SK-N-SH (cell line): ENCODE data around the gene SMC1A. TPM values are rescaled to one million over a fixed set of nuclear protein-coding genes. Genes with fewer than 3 reads are reported as not detected.
A peak's percentile ranks its signal among the peaks of the same experiment; 100 is the strongest.

Experiments used
- CTCF ChIA-PET: fragments of 300-600, 350-600 bp; formaldehyde crosslinking; extraction: SDS; loops from one replicate; lab custom pipeline; 2021; lab: Yijun Ruan, JAX
- POLR2A ChIA-PET: fragments of 350-600 bp; sonication (Branson Sonifier 250); formaldehyde crosslinking; extraction: SDS; loops from one replicate; lab custom pipeline; 2020; ENCODE audit warnings: antibody characterized with exemption, inconsistent platforms; lab: Yijun Ruan, JAX
- DNase-seq: peaks from one replicate; pipeline ENCODE4 v3.0.0; 2012
- H2AFZ ChIP-seq: fragments of 200-600 bp; sonication (generic); 2 replicates; pipeline ENCODE4 v1.8.1; 2016; ENCODE audit warnings: antibody characterized with exemption, mild to moderate bottlenecking, low read depth
- H3F3A ChIP-seq: fragments of 200-600 bp; sonication (generic); replicated peaks from 2 replicates; pipeline ENCODE3; 2016; ENCODE audit warnings: antibody characterized with exemption, mild to moderate bottlenecking; ENCODE audit not compliant: insufficient read depth
- H3K27ac ChIP-seq, 2 experiments: fragments of 200-500 bp in 1 of 2; fragments of 200-600 bp in 1 of 2; sonication (Bioruptor generic) in 1 of 2; sonication (generic), shearing (Covaris generic) in 1 of 2; 2 replicates each; pipeline versions ENCODE4 v1.5.1 to v1.6.1; 2014 to 2016; ENCODE audit warnings: low read depth in 2 of 2, inconsistent platforms in 1 of 2, low read length in 1 of 2, mild to moderate bottlenecking in 1 of 2, mixed read lengths in 1 of 2
- H3K27me3 ChIP-seq: fragments of 200-600 bp; sonication (generic), shearing (Covaris generic); 2 replicates; pipeline ENCODE4 v1.6.1; 2016; ENCODE audit warnings: mixed run types; ENCODE audit not compliant: insufficient read depth
- H3K36me3 ChIP-seq, 2 experiments: fragments of 200-500 bp in 1 of 2; fragments of 200-600 bp in 1 of 2; sonication (Bioruptor generic) in 1 of 2; sonication (generic) in 1 of 2; replicated peaks in 1 of 2; 2 replicates each; pipeline versions ENCODE3 to v1.5.1; 2014 to 2016; ENCODE audit warnings: low read length in 1 of 2, mild to moderate bottlenecking in 1 of 2; ENCODE audit not compliant: insufficient read depth in 2 of 2, control insufficient read depth in 1 of 2
- H3K4me1 ChIP-seq, 2 experiments: fragments of 200-500 bp in 1 of 2; fragments of 200-600 bp in 1 of 2; sonication (Bioruptor generic) in 1 of 2; sonication (generic), shearing (Covaris generic) in 1 of 2; 2 replicates each; pipeline versions ENCODE4 v1.5.1 to v1.6.1; 2014 to 2016; ENCODE audit warnings: low read depth in 1 of 2, low read length in 1 of 2, mixed run types in 1 of 2; ENCODE audit not compliant: insufficient read depth in 2 of 2, control insufficient read depth in 1 of 2
- H3K4me2 ChIP-seq: fragments of 200-600 bp; sonication (generic), shearing (Covaris generic); 2 replicates; pipeline ENCODE4 v1.6.1; 2017; ENCODE audit warnings: mixed run types
- H3K4me3 ChIP-seq, 2 experiments: fragments of 200-500 bp in 1 of 2; fragments of 200-600 bp in 1 of 2; sonication (Bioruptor generic) in 1 of 2; sonication (generic), shearing (Covaris generic) in 1 of 2; 2 replicates each; pipeline versions ENCODE4 v1.5.1 to v1.8.1; 2014 to 2016; ENCODE audit warnings: low read depth in 2 of 2, inconsistent platforms in 1 of 2, low read length in 1 of 2, mild to moderate bottlenecking in 1 of 2, mixed read lengths in 1 of 2, moderate library complexity in 1 of 2
- H3K79me2 ChIP-seq: fragments of 200-600 bp; sonication (generic); 2 replicates; pipeline ENCODE4 v1.8.1; 2017; ENCODE audit warnings: mild to moderate bottlenecking; ENCODE audit not compliant: insufficient read depth
- H3K9ac ChIP-seq: fragments of 200-600 bp; sonication (generic); 2 replicates; pipeline ENCODE4 v1.6.1; 2017; ENCODE audit warnings: mixed run types
- H3K9me2 ChIP-seq: fragments of 200-600 bp; sonication (generic); 2 replicates; pipeline ENCODE4 v1.6.1; 2017; ENCODE audit warnings: mixed run types
- H3K9me3 ChIP-seq: fragments of 200-600 bp; sonication (generic); 2 replicates; pipeline ENCODE4 v1.6.1; 2017; ENCODE audit warnings: mixed run types, mild to moderate bottlenecking, moderate library complexity
- H4K20me1 ChIP-seq: fragments of 200-600 bp; sonication (generic); 2 replicates; pipeline ENCODE4 v1.6.1; 2017; ENCODE audit warnings: mild to moderate bottlenecking, mixed run types; ENCODE audit not compliant: insufficient read depth
- CHD2 ChIP-seq: fragments of 150-350 bp; IDR thresholded peaks from 2 replicates; pipeline ENCODE4 v1.6.1; 2018; ENCODE audit warnings: low read length; ENCODE audit not compliant: partially characterized antibody
- ELF1 ChIP-seq: IDR thresholded peaks from 2 replicates; pipeline ENCODE4 v1.4.0; 2012
- EZH2phosphoT487 ChIP-seq: fragments of 200-600 bp; sonication (generic); IDR thresholded peaks from 2 replicates; pipeline ENCODE4 v1.6.1; 2017; ENCODE audit warnings: low read depth, mixed run types, mild to moderate bottlenecking, antibody characterized with exemption, moderate library complexity, borderline replicate concordance
- FOSL2 ChIP-seq: IDR thresholded peaks from 2 replicates; pipeline ENCODE4 v1.4.0; 2012; ENCODE audit warnings: low read depth, mild to moderate bottlenecking, moderate library complexity, borderline replicate concordance
- GABPA ChIP-seq: IDR thresholded peaks from 2 replicates; pipeline ENCODE4 v1.4.0; 2012; ENCODE audit warnings: low read depth, mild to moderate bottlenecking
- MAX ChIP-seq: IDR thresholded peaks from 2 replicates; pipeline ENCODE4 v1.4.0; 2012; ENCODE audit warnings: low read depth
- MEF2A ChIP-seq: IDR thresholded peaks from 2 replicates; pipeline ENCODE4 v1.4.0; 2012; ENCODE audit warnings: low read depth, borderline replicate concordance
- MXI1 ChIP-seq: IDR thresholded peaks from 2 replicates; pipeline ENCODE4 v1.6.1; 2012; ENCODE audit warnings: mild to moderate bottlenecking, low read depth, low read length, improper control_type of control experiment
- NFIC ChIP-seq: IDR thresholded peaks from 2 replicates; pipeline ENCODE4 v1.4.0; 2012; ENCODE audit warnings: borderline replicate concordance
- NRF1 ChIP-seq: IDR thresholded peaks from 2 replicates; pipeline ENCODE4 v1.6.1; 2012; ENCODE audit warnings: low read depth, mild to moderate bottlenecking, low read length
- PBX3 ChIP-seq: IDR thresholded peaks from 2 replicates; pipeline ENCODE4; 2012
- POLR2AphosphoS5 ChIP-seq: IDR thresholded peaks from 2 replicates; pipeline ENCODE4 v1.6.1; 2012; ENCODE audit warnings: low read depth, low read length
- RAD21 ChIP-seq: IDR thresholded peaks from 2 replicates; pipeline ENCODE4 v1.6.1; 2012; ENCODE audit warnings: mild to moderate bottlenecking, low read length
- RXRA ChIP-seq: IDR thresholded peaks from 2 replicates; pipeline ENCODE4 v1.4.0; 2012; ENCODE audit warnings: low read depth, mild to moderate bottlenecking, borderline replicate concordance
- SIN3A ChIP-seq: IDR thresholded peaks from 2 replicates; pipeline ENCODE4 v1.6.1; 2012; ENCODE audit warnings: low read depth, mild to moderate bottlenecking, low read length, moderate library complexity, borderline replicate concordance
- TCF12 ChIP-seq: IDR thresholded peaks from 2 replicates; pipeline ENCODE4 v1.4.0; 2012
- USF1 ChIP-seq: IDR thresholded peaks from 2 replicates; pipeline ENCODE4 v1.4.0; 2012; ENCODE audit warnings: low read depth, borderline replicate concordance
- YY1 ChIP-seq: IDR thresholded peaks from 2 replicates; pipeline ENCODE4 v1.4.0; 2012; ENCODE audit warnings: low read depth, mild to moderate bottlenecking
- ZBTB33 ChIP-seq: IDR thresholded peaks from 2 replicates; pipeline ENCODE4 v1.4.0; 2012; ENCODE audit warnings: low read depth, borderline replicate concordance
- WGBS: methylation state at CpG from one replicate; pipeline ENCODE4 v1.1.6; 2017; ENCODE audit warnings: low lambda C conversion rate; 5-methylcytosine and 5-hydroxymethylcytosine counted together
- polyA plus RNA-seq, 3 experiments: library from polyadenylated mRNA; depleted of rRNA; stranded (reverse); fragments of >200 nt; gene quantifications; 2 replicates each; pipeline ENCODE4 v1.2.3, GENCODE V29; 2012
- TF ChIP-seq, protein P1 (sequence below): IDR thresholded peaks from 2 replicates; pipeline ENCODE4 v1.6.1; 2012; ENCODE audit warnings: mild to moderate bottlenecking, low read depth, low read length, moderate library complexity

SMC1A gene
- polyA plus RNA-seq, 1 of the 3 experiments (the other 2 are of a cell fraction): 34.6 TPM

DNA sequence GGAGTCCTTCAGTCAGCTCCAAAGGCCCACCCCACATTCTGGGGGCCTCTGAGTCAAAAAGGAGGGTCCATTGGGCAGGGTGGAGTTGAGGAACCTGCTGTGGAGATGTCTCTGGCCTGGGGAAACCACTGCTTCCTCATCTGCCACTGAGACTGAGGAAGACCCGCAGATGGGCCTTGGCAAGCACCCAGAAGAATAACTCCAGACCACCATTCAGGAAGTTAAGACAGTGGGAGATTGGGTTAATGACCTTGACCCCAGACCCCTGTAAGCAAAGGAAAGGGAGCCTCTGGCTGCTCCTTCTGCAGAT, 19.8 kb upstream of the SMC1A start:
- no peak for DNase-seq
- CTCF ChIA-PET: interaction anchor here (0.6 to 2.0 kb wide), 3 partner anchors 10 to 130 kb away, joined by 3 to 8 read pairs (median 4); no protein-coding TSS in a partner anchor
- H3K4me2 ChIP-seq: peak overlapping the region; percentile 72
- H2AFZ ChIP-seq: peak overlapping the region; percentile 80
- no peaks in the 10 kb centered on the region for H3K36me3 ChIP-seq
- no peak for TF ChIP-seq FOSL2
- no peak for TF ChIP-seq NRF1
- TF ChIP-seq ELF1: no peak
- TF ChIP-seq, protein P1, sequence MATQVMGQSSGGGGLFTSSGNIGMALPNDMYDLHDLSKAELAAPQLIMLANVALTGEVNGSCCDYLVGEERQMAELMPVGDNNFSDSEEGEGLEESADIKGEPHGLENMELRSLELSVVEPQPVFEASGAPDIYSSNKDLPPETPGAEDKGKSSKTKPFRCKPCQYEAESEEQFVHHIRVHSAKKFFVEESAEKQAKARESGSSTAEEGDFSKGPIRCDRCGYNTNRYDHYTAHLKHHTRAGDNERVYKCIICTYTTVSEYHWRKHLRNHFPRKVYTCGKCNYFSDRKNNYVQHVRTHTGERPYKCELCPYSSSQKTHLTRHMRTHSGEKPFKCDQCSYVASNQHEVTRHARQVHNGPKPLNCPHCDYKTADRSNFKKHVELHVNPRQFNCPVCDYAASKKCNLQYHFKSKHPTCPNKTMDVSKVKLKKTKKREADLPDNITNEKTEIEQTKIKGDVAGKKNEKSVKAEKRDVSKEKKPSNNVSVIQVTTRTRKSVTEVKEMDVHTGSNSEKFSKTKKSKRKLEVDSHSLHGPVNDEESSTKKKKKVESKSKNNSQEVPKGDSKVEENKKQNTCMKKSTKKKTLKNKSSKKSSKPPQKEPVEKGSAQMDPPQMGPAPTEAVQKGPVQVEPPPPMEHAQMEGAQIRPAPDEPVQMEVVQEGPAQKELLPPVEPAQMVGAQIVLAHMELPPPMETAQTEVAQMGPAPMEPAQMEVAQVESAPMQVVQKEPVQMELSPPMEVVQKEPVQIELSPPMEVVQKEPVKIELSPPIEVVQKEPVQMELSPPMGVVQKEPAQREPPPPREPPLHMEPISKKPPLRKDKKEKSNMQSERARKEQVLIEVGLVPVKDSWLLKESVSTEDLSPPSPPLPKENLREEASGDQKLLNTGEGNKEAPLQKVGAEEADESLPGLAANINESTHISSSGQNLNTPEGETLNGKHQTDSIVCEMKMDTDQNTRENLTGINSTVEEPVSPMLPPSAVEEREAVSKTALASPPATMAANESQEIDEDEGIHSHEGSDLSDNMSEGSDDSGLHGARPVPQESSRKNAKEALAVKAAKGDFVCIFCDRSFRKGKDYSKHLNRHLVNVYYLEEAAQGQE: no peak
- no peak for TF ChIP-seq TCF12
- no peak for TF ChIP-seq YY1
- TF ChIP-seq RXRA: no peak
- TF ChIP-seq CHD2: no peak
- no peak for TF ChIP-seq PBX3
- no peak for TF ChIP-seq POLR2AphosphoS5
- TF ChIP-seq MAX: no peak
- TF ChIP-seq GABPA: no peak
- TF ChIP-seq ZBTB33: no peak
- no peak for TF ChIP-seq MEF2A
- TF ChIP-seq USF1: no peak
- TF ChIP-seq SIN3A: no peak
- TF ChIP-seq MXI1: no peak
- TF ChIP-seq RAD21: no peak
- TF ChIP-seq EZH2phosphoT487: no peak
- TF ChIP-seq NFIC: no peak
- peaks cover 0 to 9% of the 10 kb centered on the region in 2 experiments; a peak in 1 of 4 replicates for H3K4me1 ChIP-seq
- no peaks in the 10 kb centered on the region for H3K9me2 ChIP-seq
- no peaks in the 10 kb centered on the region for H3K9me3 ChIP-seq
- H3K27me3 ChIP-seq: peaks cover 17% of the 10 kb centered on the region; the same call in 1 of the 2 replicates
- no peak overlapping the region; a peak in 1 of 4 replicates for H3K27ac ChIP-seq
- H3K4me3 ChIP-seq: peak overlapping the region; percentile 52 to 61
- no peaks in the 10 kb centered on the region for H3F3A ChIP-seq
- no CpG with 5 or more reads among the region's 1 CpG for WGBS
- H3K79me2 ChIP-seq: no peaks in the 10 kb centered on the region
- no peak overlapping the region for H3K9ac ChIP-seq
- POLR2A ChIA-PET: no interaction called here
- H4K20me1 ChIP-seq: no peaks in the 10 kb centered on the region
